Measurements from ENCODE around the gene PDIA2. TPM values are rescaled to one million over a fixed set of nuclear protein-coding genes. Genes with fewer than 3 reads are reported as not detected.

The PDIA2 gene
- polyA plus RNA-seq, 1 donor, result 0.77 TPM

GRCh38 chr16:280991-281659 is 1.8 kb upstream of the PDIA2 start:
- no peak for DNase-seq

GRCh38 chr16:281660-282255 is 1.2 kb upstream of the PDIA2 start:
- DNase-seq, result no peak

GRCh38 chr16:282491-282890 is 473 bp upstream of the PDIA2 start:
- DNase-seq, result no peak

- no peak for DNase-seq
These were observed 1.5 kb downstream of the PDIA2 start for GRCh38 chr16:284204-285120.

- DNase-seq, result no peak
These were observed 2.4 kb downstream of the PDIA2 start for GRCh38 chr16:285146-286055.

- no peak for DNase-seq
These were observed 3.7 kb downstream of the PDIA2 start for GRCh38 chr16:286491-287297.

- DNase-seq, result no peak
These were observed 4.4 kb downstream of the PDIA2 start for GRCh38 chr16:287298-287811.

GRCh38 chr16:287981-288920 is 5.3 kb downstream of the PDIA2 start:
- DNase-seq, result no peak

- no peak for DNase-seq
These were observed 6.5 kb downstream of the PDIA2 start for GRCh38 chr16:289395-289997.

- DNase-seq, result no peak
These were observed 7.2 kb downstream of the PDIA2 start for GRCh38 chr16:290015-290680.

GRCh38 chr16:290681-291405 is 7.9 kb downstream of the PDIA2 start:
- DNase-seq, result no peak

- DNase-seq, result no peak
These were observed 8.6 kb downstream of the PDIA2 start for GRCh38 chr16:291539-291938.

- DNase-seq, result no peak
These were observed 10.2 kb downstream of the PDIA2 start for GRCh38 chr16:293043-293775.

GRCh38 chr16:296276-296675 is 13.3 kb downstream of the PDIA2 start:
- no peak for DNase-seq

- DNase-seq, result no peak
These were observed 14.0 kb downstream of the PDIA2 start for GRCh38 chr16:296806-297510.

GRCh38 chr16:297832-298231 is 14.9 kb downstream of the PDIA2 start:
- DNase-seq, result no peak

- no peak for DNase-seq
These were observed 18.3 kb downstream of the PDIA2 start for GRCh38 chr16:301235-301634.
